ENCODE results near the gene SOX13. TPM values are rescaled to one million over a fixed set of nuclear protein-coding genes. Genes with fewer than 3 reads are reported as not detected.

The SOX13 gene
- total and polyA plus RNA-seq, 5 donors = 9.4 to 17.9 (median 11.6) TPM

DNA sequence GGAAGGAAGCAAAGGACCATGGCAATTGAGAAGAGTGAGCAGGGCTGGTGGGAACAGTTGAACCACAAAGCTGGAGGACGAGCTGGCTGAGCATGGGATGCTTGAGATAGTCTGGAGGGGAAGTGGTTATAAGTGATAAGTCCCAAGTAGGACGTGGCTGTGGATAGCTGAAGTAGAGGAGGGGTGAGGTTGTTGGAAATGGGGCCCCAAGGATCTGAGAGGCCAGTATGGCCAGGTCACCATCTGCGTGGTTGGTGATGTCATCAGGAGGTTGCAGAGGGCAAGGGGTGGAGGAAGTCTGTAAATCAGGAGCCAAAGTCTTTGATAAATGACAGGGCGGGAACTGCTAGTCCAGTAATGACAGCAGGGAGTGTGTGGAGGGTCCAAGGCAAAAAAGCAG, 104.2 kb downstream of the SOX13 start:
- Histone ChIP-seq H3K4me3 (ENCODE audit: low read length) (no peak overlapping the region), H3K27ac (ENCODE audit: low read length) (no peak overlapping the region), H3K27me3 (ENCODE audit: control insufficient read depth, insufficient read depth) (no peaks in the 10 kb centered on the region), H3K4me1 (ENCODE audit: control insufficient read depth, insufficient read depth, low read length) (no peaks in the 10 kb centered on the region), H3K9me3 (ENCODE audit: control insufficient read depth, low read length) (no peaks in the 10 kb centered on the region)
- no peak for DNase-seq
- 34% methylated on average over 4 of the region's 4 CpGs for WGBS
- intact Hi-C loops (cut with DNase I) = no loop called here
- ATAC-seq = no peak

Other genes starting within 250 kb of the SOX13 start
- gene SNRPE, start 211.5 kb upstream of the SOX13 start, total RNA-seq = 10 to 100 TPM; 48.7 to 59.7 (median 56.1) TPM
- 76.9 TPM for gene SNRPE, start 211.5 kb upstream of the SOX13 start, polyA plus RNA-seq
- 1 to 10 TPM; 4.5 to 7.2 (median 5.4) TPM for gene ETNK2, start 78.9 kb downstream of the SOX13 start, total RNA-seq
- 5.2 TPM for gene ETNK2, start 78.9 kb downstream of the SOX13 start, polyA plus RNA-seq
- gene REN, start 93.2 kb downstream of the SOX13 start, total RNA-seq = 1 to 10 TPM in 1 of 4 donors, under 1 TPM in 2, not detected in 1; 0.51 to 2.9 (median 0.89) TPM
- 1.0 TPM for gene REN, start 93.2 kb downstream of the SOX13 start, polyA plus RNA-seq
- not detected for gene KISS1, start 123.4 kb downstream of the SOX13 start, total RNA-seq
- not detected for gene KISS1, start 123.4 kb downstream of the SOX13 start, polyA plus RNA-seq
- gene GOLT1A, start 140.9 kb downstream of the SOX13 start, total RNA-seq = not detected
- not detected for gene GOLT1A, start 140.9 kb downstream of the SOX13 start, polyA plus RNA-seq

Data from right cardiac atrium (tissue), 5 donors.